ENCODE data around the gene SLC25A21. TPM values are rescaled to one million over a fixed set of nuclear protein-coding genes. Genes with fewer than 3 reads are reported as not detected.

Gene SLC25A21
- total RNA-seq, 6 experiments from 2014 or later = 0.09 to 0.37 (median 0.18) TPM; not detected in 1

GRCh38 chr14:37133284-37133913 lies 39.0 kb downstream of the SLC25A21 start:
- WGBS (ENCODE audit: insufficient coverage, low coverage, low lambda C conversion rate, missing lambda C conversion rate) = 65% methylated on average over 3 of the region's 3 CpGs
- no peaks in the 10 kb centered on the region for H3K27me3 ChIP-seq
- no peak overlapping the region for H3K27ac ChIP-seq
- H3K36me3 ChIP-seq = no peaks in the 10 kb centered on the region
- H3K9me3 ChIP-seq = no peaks in the 10 kb centered on the region
- H3K4me1 ChIP-seq = no peaks in the 10 kb centered on the region
- no peak overlapping the region for H3K4me3 ChIP-seq
- DNase-seq = no peak
- no peak for ATAC-seq
- intact Hi-C loops (cut with DNase I) = no loop called here
- TF ChIP-seq CTCF (IDR thresholded peaks at IDR 0.05) = no peak
- no peak for TF ChIP-seq POLR2A (IDR thresholded peaks at IDR 0.05)

GRCh38 chr14:37131205-37131604 lies 41.2 kb downstream of the SLC25A21 start:
- no peaks in the 10 kb centered on the region for H3K4me1 ChIP-seq
- intact Hi-C loops (cut with DNase I) = no loop called here
- H3K4me3 ChIP-seq = no peak overlapping the region
- no peaks in the 10 kb centered on the region for H3K36me3 ChIP-seq
- TF ChIP-seq POLR2A (IDR thresholded peaks at IDR 0.05) (no peak), CTCF (IDR thresholded peaks at IDR 0.05) (no peak)
- 77% methylated on average over 2 of the region's 2 CpGs for WGBS (ENCODE audit: insufficient coverage, low coverage, low lambda C conversion rate, missing lambda C conversion rate)
- DNase-seq (no peak), ATAC-seq (no peak)
- H3K27ac ChIP-seq = no peak overlapping the region
- no peaks in the 10 kb centered on the region for H3K27me3 ChIP-seq
- no peaks in the 10 kb centered on the region for H3K9me3 ChIP-seq

- Histone ChIP-seq H3K4me3 (no peak overlapping the region), H3K36me3 (no peaks in the 10 kb centered on the region), H3K27ac (no peak overlapping the region), H3K27me3 (no peaks in the 10 kb centered on the region), H3K9me3 (no peaks in the 10 kb centered on the region), H3K4me1 (no peaks in the 10 kb centered on the region)
- WGBS (ENCODE audit: insufficient coverage, low coverage, low lambda C conversion rate, missing lambda C conversion rate) = 74% methylated on average over 7 of the region's 7 CpGs
- intact Hi-C loops (cut with DNase I) = no loop called here
- DNase-seq (no peak), ATAC-seq (no peak)
- TF ChIP-seq POLR2A (IDR thresholded peaks at IDR 0.05) = no peak
- no peak for TF ChIP-seq CTCF (IDR thresholded peaks at IDR 0.05)
Observed at GRCh38 chr14:37129047-37129446, 43.4 kb downstream of the SLC25A21 start.

- intact Hi-C loops (cut with DNase I) = no loop called here
- no peaks in the 10 kb centered on the region for H3K27me3 ChIP-seq
- no peak for TF ChIP-seq CTCF (IDR thresholded peaks at IDR 0.05)
- TF ChIP-seq POLR2A (IDR thresholded peaks at IDR 0.05) = no peak
- H3K4me3 ChIP-seq = no peak overlapping the region
- ATAC-seq = no peak
- no peaks in the 10 kb centered on the region for H3K36me3 ChIP-seq
- no peaks in the 10 kb centered on the region for H3K9me3 ChIP-seq
- no peak overlapping the region for H3K27ac ChIP-seq
- no peaks in the 10 kb centered on the region for H3K4me1 ChIP-seq
- DNase-seq = no peak
- 82% methylated on average over 1 of the region's 3 CpGs for WGBS (ENCODE audit: insufficient coverage, low coverage, low lambda C conversion rate, missing lambda C conversion rate)
Observed at GRCh38 chr14:37124614-37125013, 47.8 kb downstream of the SLC25A21 start.
